ENCODE data around the gene MC2R. TPM values are rescaled to one million over a fixed set of nuclear protein-coding genes. Genes with fewer than 3 reads are reported as not detected.

Gene MC2R
- total RNA-seq, 1 experiment from 2014 or later = not detected

GRCh38 chr18:13913205-13913604 is 2.1 kb downstream of the MC2R start:
- Histone ChIP-seq H3K23me2 (ENCODE audit: insufficient read length, low read depth, low read length, poor library complexity, severe bottlenecking) (no peaks in the 10 kb centered on the region), H3K79me2 (ENCODE audit: insufficient read depth, low read length) (no peaks in the 10 kb centered on the region), H2BK15ac (ENCODE audit: low read depth, low read length) (no peak overlapping the region), H2BK120ac (ENCODE audit: low read depth, low read length, poor library complexity, severe bottlenecking) (no peak overlapping the region), H3K4me2 (ENCODE audit: insufficient read depth, insufficient read length, low read length) (no peak overlapping the region), H4K8ac (replicated peaks; ENCODE audit: insufficient read length, low read depth, low read length) (no peak overlapping the region), H2BK20ac (ENCODE audit: low read depth, low read length, poor library complexity, severe bottlenecking) (no peak overlapping the region), H2AK5ac (ENCODE audit: insufficient read length, low read length) (no peak overlapping the region), H3K18ac (ENCODE audit: insufficient read length, low read depth, low read length) (no peak overlapping the region), H3K23ac (ENCODE audit: insufficient read length, low read depth, low read length) (no peak overlapping the region), H3K79me1 (ENCODE audit: insufficient read depth, low read depth, low read length, poor library complexity, severe bottlenecking) (no peaks in the 10 kb centered on the region), H3K4me1 (ENCODE audit: insufficient read depth, low read length) (no peaks in the 10 kb centered on the region), H3K27me3 (ENCODE audit: insufficient read depth, low read length) (no peaks in the 10 kb centered on the region), H3T11ph (ENCODE audit: low read length) (no peak overlapping the region), H3K27ac (ENCODE audit: insufficient read length, low read depth, low read length) (no peak overlapping the region), H4K5ac (ENCODE audit: insufficient read length, low read depth, low read length) (no peak overlapping the region), H3K14ac (ENCODE audit: insufficient read depth, low read length) (no peak overlapping the region), H3K9me3 (ENCODE audit: control insufficient read depth, low read depth, low read length) (no peaks in the 10 kb centered on the region), H4K91ac (ENCODE audit: insufficient read length, low read depth, low read length) (no peak overlapping the region), H3K4ac (ENCODE audit: low read depth, low read length) (no peak overlapping the region), H3K56ac (ENCODE audit: insufficient read length, low read depth, low read length) (no peak overlapping the region), H2AFZ (ENCODE audit: low read length) (no peak overlapping the region), H2BK5ac (ENCODE audit: insufficient read length, low read length) (no peak overlapping the region), H2BK12ac (ENCODE audit: insufficient read length, low read depth, low read length) (no peak overlapping the region), H4K20me1 (ENCODE audit: control insufficient read depth, insufficient read depth, insufficient read length) (no peaks in the 10 kb centered on the region), H3K9ac (ENCODE audit: extremely low read depth, insufficient read length, low read length) (no peak overlapping the region)
- no peak for DNase-seq
- no peak overlapping the region for H3K4me3 Mint-ChIP-seq
- no peaks in the 10 kb centered on the region for H3K9me3 Mint-ChIP-seq
- 0 out of 4 replicates have a peak, but pooled peaks cover 0 to 3% of the 10 kb centered on the region in 2 experiments for H3K4me1 Mint-ChIP-seq
- no CpG with 5 or more reads among the region's 10 CpGs for WGBS (ENCODE audit: extremely low coverage, insufficient read length, low lambda C conversion rate)
- no peaks in the 10 kb centered on the region; the same call in 1 of the 2 replicates for H3K27me3 Mint-ChIP-seq (ENCODE audit: low read depth)
- no peaks in the 10 kb centered on the region for H3K36me3 Mint-ChIP-seq (ENCODE audit: insufficient read depth in 1 of 3, low read depth in 3 of 3)
- no peak for TF ChIP-seq CTCF (conservative IDR thresholded peaks at IDR 0.05)
- H3K27ac Mint-ChIP-seq = no peak overlapping the region
